HTR-8/SVneo (cell line): ENCODE measurements around the gene EN1.

ENCODE experiments used
- DNase-seq: peaks from one replicate; pipeline ENCODE4 v3.0.0; 2011; ENCODE audit warnings: low spot score, mixed read lengths; ENCODE audit not compliant: insufficient read length
- FAIRE-seq: peaks from 2 replicates; lab custom pipeline; 2011; peaks lifted over from hg19 to GRCh38; lab: Jason Lieb, UNC

The EN1 gene

DNA sequence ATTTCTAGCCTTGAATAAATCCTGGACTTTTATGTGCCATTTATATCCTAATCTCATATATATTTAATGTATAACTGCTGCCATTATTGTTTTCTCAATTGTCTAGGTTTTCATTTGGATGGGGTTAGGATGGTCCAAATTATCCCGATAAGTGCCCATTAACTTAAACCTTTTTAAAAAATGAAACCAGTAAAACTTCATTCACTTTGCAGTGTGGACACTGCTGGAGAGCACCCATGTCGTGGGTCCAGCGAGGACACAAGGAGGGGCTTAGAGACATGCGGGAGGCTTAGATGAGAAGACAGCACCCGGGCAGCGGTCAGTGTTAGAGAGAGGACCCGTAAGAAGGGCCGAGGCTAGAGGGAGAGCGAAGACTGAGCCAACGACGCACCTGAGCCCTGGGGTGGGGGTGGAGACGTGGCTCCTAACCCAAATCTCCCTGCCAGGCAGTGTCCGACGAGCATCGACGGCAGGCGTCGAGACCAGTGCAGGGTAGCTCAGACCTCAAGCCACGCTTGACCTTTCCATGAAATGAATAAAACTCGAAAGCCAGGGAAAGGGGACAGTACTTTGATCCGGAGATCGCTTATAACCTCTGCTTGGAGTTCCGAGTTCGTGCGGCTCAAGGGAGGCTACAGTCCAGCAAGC, 9.0 kb upstream of the EN1 start:
- FAIRE-seq (no peak), DNase-seq (no peak)

DNA sequence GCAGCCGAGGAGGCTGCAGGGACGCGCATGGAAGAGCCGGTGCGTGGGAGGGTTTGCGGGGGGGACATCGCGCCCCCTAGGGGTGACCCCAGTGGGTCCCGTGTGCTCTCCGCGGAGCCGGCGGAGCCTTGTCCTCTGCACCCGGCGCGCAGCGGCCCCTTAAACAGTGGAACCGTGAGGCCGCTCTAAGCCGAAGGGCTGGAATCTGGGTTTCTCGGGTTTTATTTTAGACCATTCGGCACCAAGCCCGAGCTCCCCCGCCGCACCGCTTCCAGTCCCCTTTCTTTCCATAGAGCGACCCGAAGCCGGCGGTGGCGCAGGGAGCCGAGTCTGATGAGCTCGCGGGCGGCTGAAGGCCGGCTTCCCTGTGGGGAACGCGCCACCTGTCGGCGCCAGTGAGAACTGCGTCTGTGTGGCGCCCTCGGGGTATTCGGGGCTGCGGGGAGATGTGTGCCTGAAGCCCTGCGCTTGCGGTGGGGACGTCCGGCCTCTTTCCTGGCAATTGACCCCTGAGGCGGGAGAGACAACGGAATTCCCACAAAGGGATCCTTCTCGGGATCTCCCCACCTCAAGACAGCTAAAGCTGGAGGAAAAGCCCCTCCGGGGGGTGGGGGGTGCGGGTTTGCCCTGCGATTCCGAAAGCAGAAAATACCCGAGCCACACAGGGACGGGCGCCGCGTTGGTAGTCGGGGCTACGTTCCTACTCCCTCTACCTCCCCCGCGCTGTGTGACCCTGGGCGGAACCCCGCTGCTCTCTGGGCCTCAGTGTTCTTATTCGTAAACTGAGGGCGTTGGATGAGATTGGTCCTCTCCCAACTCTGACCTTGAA, 8.2 kb upstream of the EN1 start:
- peak; percentile 65 for DNase-seq
- no peak for FAIRE-seq

DNA sequence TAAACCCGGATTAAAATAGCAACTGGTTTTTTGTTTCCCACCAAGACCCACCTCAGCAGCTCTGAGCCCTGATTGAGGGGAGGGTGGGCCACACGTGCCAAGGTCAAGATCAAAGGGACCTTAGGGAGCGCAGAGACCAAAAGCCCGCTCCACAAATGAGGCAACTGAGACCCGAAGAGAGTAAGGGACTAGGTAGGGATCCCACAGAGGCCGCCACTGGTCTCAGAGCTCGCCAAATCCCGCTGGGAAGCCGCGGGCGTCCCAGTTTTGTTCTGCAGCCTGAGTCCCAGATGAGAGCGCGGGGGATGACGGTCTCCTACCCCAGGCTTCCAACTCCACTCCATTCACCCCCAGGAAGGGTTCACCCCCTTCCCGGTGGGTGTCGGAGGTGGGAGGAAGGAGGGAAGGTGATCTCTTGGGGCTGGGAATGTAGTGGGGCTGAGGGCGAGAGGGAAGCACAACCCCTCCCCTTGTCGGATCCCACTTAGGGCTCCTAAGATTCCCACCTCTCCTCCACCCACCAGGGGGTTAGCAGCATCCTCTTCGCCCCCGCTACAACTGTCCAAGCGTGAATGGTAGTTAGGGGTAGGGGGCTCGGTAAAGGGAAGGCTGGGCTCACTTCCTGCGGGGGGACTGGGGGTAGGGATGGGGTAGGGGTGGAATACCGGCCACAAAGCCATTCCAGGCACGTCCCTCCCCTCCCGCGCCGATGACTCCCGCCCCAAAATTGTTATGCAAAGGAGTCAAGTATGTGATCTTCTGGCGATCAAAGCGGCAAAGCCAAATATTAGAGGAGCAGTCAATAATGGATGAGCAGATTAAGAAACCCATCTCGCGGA, 7.3 kb upstream of the EN1 start:
- no peak for DNase-seq
- FAIRE-seq = no peak

DNA sequence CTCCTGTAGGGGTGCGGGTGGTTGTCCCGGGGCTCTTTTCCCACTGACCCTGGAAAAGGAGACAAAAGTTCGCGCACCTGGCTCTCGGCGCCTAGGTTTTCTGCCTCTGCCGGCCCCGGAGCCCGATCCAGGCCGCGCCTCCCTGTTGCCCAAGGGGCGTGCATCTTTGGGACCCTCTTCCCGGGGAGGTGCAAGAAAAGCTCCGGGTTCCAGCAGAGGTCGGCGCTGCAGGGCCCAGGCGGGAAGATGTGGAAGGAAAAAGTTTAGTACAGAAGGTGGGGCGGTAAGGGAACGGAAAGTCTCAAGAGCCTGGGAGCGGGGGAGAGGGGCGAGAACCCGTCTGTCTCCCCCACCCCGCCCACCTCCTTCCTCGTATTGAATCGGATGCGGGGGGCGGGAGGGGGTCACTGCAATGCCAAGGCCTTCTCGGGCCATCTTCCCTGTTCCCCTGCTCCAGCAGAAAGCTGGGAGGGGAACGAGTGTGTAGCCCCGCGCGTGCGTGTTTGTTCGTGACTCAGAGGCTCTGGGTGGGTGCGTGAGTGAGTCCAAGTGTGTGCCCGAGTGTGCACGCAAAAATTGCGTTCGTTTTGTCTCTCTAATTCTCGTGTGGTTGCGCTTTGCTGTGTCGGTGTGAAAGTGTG, 6.3 kb upstream of the EN1 start:
- DNase-seq (no peak), FAIRE-seq (no peak)

DNA sequence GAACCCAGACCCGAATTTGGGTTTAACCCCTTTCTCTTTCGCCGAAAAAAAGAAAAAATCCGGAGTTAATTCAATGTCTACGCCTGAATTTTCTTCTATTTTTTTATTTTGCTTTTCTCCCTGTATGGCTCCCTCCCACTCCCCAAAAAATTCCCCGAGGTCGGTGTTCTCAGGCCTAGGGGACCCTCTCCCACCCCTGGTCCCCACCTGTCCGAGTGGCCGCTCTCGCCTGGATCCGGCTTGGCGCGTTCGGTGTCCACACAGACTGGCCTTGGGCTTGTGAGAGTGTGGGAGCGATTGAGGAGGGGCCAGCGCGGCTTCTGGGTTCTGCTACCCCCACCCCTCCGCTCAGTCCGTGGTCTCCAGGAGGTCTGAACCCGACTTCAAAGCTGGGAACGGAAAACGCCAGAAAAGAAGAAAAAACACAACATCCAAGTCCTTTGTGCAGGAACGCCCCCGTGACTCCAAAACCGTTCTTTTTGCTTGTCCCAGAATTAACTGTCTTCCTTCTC, 5.7 kb upstream of the EN1 start:
- DNase-seq (no peak), FAIRE-seq (no peak)

DNA sequence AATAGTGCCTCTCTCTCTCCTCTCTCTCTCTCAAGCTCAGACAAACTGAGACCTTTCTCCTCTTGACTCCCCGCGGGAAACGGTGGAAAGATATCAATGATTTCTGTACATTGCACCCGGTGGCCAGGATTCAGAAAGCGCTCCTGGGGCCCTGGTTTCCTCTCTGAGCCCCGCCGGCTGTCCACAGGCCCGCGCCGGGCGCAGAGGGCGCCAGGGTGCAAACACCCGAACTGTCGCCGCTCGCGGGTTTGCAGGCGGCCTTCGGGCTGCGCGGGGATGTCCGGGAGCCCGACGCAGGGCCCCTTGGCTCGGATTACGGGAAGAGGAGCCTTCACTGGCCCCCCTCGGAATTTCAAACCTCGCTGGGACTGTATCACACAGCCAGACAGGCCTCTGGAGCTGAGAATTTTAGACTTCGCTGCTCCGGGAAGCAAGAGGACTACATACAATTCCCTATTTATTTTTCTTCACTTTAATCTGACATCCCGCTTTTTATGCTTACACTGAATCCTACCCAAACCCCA, 5.2 kb upstream of the EN1 start:
- no peak for FAIRE-seq

DNA sequence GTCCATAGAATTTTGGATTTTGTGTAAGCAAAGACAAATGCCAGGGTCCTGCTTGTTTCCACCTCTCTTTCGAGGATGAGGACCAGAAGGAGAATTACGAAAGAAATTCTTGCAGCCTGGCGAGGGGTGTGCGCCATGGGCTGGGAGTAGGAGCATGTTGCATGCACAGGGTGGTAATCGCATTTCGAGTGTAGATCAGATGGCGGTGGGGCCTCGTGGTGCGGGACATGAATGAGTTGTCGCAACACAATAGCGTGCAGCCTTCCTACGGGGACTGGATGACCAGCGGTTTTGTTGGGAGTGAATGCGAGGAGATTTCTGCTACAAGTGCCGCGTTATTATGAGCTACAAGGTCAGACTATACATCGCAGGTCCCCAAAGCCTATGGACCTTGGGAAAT, 4.2 kb upstream of the EN1 start:
- DNase-seq = no peak
- no peak for FAIRE-seq

More for the DNA sequence above, 5.2 kb upstream of the EN1 start:
- DNase-seq = no peak

DNA sequence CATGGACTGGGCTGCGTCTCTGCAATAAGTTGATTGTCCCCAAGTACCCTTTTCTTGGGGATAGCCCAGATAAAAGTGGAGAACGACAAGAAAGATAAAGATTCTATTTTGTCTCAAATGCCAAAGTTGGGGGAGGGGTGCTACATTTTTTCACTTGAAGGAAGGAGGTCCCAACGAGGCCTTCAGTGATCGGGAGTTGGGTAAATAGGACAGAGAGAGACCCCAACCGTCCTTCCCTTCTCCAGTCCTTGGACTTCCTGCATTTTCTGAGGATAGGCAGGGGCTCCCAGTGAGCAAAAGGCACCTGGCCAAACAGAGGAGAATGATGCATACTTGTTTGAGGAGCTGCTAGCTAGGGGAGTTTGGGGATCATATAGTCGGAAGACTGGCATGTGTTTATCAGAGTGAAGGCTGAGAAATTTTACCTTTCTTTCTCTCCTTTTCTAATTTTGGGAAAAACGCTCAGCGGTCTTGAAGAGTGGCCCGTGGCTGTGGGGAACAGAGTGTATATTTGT, 3.5 kb upstream of the EN1 start:
- FAIRE-seq = no peak

DNA sequence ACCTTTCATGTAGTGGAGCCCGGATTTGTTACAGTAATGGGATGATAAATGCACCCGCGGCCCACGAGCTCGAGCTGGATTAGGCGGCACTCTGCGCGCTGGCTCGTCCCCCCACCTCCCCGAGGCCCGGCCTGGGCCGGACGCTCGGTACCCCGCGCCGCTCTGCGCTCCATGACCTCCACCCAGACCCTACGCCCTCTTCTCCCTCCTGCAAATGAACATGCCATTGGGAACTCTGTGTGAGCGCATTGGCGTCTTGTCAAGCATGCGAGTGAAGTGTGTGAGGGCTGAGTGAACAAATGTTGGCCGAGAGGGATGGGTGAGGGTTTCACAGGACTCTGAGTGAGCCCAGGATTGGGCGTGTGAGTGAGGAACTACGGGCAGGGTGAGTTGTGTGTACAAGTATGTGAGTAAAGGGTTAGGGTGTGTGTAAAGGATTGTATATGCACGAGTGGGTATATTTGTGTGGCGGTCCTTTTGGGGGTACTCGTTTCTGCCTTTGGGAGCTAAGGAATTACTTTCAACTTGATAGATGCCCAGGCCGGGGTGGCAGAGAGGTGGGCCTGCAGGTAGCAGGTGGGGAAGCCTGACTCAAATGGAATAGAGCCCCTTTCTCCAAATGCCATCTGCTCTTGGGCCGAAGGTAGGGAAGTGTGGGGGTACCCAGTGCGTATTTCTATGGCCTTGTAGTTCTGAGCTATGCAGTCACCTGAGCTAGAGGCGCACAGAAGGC, 2.9 kb upstream of the EN1 start:
- DNase-seq = no peak
- no peak for FAIRE-seq

More for the DNA sequence above, 3.5 kb upstream of the EN1 start:
- DNase-seq = no peak

DNA sequence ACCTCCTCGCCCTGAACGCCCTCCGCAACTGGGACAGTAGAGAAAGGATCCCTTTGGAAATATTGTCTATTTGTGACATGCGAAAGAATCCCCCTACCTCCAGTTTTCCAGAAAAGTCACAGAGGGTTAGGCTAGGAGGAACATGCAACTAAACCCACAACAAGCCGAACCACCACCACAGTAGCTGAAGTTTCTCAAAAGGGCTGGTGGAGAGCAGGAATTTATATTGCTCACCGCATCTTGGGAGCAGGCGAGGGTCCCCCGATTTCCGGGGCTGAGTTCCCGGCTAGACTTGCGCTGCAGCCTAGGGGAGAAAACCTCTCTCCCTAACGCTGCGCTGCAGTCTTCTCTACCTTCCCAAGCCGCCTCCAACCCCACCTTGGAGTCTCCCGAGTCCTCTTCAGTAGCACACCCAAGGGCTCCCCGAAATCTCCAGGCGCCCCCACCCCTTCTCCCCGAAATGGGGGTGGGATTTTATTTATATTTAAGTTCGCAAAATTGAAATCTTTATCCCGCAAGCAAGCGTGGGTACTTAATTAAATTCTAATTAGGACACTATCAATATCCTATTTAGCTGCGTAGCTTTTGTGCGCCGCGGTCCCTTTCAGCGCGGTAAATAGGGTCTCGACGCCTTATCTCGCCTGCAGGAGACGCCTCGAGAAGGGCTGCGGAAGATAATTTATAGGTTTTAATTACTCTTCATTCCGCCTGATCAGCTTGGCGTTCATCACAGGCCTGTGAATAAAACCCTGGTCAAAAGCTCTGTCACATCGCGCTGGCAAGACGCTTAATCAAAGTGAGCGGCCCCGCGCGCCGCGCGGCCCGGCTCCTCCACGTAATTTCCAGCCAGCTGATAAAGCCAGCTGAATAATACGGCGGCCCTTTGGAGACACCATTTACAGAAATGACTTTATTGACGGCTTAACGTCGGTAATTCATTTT, 2.0 kb upstream of the EN1 start:
- FAIRE-seq = no peak
- DNase-seq = no peak

DNA sequence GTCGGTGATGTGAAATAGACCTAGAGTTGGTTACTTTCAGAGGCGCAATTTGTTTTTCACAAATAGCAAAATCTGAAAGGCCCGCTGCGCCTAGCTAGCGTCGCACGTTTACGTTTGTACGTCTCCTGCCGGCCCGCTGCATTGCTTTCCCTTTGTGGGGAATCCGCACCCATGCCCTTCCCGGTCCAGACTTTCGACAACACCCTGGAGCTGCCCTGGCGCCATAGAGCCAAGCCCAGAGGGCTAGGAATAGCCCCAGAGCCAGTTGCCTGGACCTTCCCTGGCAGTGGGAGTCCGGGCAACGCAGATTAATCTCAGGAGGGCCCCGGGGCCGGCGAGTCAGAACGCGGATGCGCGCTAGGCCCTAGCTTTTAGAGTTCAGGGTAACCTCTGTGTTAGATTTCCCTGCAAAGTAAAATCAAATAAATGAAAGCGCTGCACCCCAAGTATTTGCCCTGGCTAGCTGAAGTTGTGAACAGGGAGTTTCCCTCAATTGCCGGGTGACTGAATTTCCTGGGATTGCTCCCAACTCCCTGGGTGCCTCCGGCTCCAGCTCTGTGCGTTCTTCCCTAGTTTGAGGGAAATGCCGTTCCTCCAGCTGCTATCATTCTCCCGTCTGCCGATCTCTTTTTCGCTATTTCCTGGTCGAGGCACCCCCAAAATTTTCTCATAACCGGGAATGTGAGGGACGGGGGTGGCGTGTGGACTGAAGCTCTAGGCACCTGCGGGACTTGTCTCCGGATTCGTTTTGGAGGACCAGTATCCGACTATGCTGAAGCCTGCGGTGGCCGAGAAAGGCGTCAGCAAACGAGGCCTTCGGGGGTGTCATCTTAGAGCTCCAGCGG, 1.2 kb upstream of the EN1 start:
- DNase-seq (no peak), FAIRE-seq (no peak)

DNA sequence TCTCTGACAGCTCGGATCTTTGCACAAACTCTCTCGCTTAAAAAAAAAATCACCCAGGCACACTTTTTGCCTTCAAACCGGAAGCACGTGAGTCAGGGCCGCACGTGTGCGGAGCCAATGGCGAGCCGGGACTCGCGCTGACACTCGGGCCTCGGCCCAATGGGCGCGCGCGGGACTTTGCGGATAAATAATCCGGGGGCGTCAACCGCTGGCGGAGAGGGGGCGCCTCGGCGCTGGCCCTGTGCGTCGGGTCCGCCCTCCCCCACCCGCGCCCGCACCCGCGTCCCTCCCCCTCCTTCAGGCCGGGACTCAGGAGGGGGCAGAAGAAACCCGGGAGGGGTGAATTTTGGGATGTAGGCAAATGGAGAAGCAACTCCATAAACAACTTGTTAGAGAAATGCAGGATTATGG, 319 bp upstream of the EN1 start:
- DNase-seq (no peak), FAIRE-seq (no peak)

DNA sequence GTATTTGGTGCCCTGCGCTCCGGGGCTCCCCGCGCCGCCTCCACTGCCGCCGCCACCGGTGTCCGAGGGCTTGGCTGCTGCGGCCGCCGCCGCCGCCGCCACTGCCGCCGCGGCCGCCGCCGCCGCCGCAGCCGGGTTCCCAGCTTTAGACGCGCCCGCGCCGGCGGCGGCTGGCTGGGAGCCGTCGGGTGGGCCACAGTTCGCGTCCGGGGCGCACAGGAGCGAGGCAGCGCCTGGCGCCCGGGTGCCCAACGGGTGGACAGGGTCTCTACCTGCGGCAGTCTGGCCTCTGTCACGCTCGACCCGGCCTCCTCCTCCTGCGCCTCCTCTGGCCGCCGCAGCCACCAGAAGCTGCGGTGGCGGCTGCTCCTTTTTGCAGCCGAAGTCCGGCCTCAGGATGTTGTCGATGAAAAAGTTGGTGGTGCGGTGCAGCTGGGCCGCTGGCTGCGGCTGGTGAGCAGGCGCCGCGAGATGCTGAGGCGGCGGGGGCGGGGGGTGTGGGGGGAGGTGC, 951 bp downstream of the EN1 start:
- no peak for DNase-seq

DNA sequence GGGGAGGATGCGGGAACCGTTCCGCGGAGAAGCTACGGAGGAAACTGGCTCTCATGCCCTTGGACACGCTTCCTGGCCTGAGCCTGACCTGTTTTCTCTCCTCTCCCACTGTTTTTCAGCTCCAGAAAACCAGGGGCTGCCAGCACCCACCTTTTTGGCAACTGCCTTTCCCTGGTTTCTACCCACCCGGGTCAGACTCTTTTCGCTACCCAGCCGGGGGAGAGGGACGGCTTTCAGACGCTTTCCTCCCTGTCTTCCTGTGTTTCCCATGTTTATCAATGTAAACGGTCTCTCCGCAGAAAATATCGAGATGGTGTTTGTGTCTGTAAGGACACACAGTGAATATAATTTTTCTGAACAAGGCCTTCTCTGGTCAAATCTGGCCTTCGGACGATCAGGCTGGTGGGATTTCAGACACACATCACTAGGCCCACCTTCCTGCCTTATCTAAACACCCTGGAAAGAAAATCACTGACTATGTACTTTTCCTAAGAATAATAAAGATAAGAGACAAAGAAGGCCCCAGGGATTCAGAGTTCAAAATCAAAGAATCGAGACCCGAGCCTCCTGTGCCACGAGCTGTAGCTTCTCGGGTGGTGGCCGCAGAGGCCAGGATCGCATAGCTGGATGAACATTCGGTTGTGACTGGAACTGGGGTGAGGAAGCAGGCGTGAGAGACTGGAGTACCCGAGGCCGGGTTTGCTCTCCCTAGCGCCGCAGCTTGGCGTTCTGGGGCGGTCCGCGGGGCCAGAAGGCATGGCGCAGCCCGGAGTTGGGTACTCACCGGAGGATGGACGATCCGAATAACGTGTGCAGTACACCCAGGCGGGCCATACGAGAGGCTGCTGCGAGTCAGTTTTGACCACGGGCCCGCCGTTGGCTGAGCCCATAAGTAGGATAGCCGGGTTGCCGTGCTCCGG, 1.7 kb downstream of the EN1 start:
- DNase-seq (no peak), FAIRE-seq (no peak)

More for the DNA sequence above, 951 bp downstream of the EN1 start:
- no peak for FAIRE-seq

DNA sequence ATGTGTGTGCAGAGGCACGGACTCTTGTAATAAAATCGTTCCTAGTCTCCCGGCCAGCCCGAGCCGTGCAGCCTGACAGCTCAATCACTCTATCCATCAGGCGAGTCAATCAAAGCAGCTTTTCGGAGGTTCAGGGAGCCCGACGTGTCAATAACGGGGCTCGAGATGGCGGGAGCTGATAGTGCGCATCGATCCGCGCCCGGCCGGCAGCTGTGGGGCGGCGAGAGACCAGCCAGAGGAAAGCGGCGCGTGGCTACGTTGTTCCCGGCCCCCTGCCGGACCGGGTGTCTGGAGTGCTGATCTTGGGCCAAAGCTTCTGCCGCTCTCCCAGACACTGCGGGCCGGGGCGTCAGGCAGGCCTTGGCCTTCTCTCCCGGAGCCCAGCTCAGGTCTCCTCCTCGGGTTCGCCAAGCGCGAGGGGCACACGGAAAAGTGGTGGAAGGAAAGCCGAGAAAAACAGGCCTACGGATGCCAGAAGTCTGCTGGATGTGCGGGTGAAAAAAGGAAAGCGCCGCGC, 2.4 kb downstream of the EN1 start:
- DNase-seq = no peak
- FAIRE-seq = no peak
